ENCODE data around the gene GRK1. TPM values are rescaled to one million over a fixed set of nuclear protein-coding genes. Genes with fewer than 3 reads are reported as not detected.

The GRK1 gene
- total and polyA plus RNA-seq, 2 of the 13 experiments (the other 11 are each of a cell fraction or from before 2014, with no cell fraction given): 0.07 to 0.12 TPM

DNA sequence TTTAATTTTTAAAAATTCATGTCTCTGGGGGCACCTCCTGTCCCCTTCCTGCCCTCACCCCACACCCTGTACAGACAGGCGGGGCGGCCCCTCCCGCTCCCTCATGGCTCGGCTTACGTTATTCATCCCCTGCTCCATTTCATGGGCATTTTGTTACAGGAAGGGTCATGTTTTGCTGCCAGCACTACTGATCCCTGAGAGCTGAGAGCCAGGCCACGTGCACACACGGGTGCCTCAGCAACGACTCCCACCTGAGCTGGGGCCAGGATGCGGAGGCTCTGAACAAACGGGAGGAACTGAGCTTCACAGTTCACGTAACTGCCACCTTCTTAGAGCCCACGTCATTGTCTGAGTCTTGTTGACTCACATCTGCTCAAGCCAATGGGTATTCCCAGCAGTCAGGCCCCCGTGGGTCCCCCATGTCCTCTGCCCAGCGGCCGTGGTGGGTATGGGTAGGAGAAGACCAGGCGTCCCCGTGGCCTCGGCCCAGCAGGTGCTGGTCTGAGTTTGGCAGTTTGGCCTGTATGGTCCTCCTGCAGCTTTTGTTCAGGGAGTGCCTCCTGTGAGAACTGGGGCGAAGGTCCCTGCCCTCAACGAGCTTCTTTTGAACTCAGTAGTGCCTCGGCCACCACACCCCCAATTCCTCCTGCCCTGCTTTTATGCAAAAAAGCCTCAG lies 75.6 kb downstream of the GRK1 start (continued):
- TF ChIP-seq RBM39 (IDR thresholded peaks at IDR 0.05; ENCODE audit: low read depth, low read length, poor library complexity, severe bottlenecking) (peak; percentile 17), DMAP1 (CRISPR knock-in tag; IDR thresholded peaks at IDR 0.05) (no peak; the same call in 1 of the 2 replicates), IRF2 (CRISPR knock-in tag; IDR thresholded peaks at IDR 0.05) (no peak), SRSF9 (IDR thresholded peaks at IDR 0.05; ENCODE audit: borderline replicate concordance, insufficient read depth, low read depth, low read length, poor library complexity, severe bottlenecking) (no peak), ZNF430 (CRISPR knock-in tag; IDR thresholded peaks at IDR 0.05) (no peak), ZNF737 (CRISPR knock-in tag; IDR thresholded peaks at IDR 0.05; ENCODE audit: borderline replicate concordance) (no peak), ZNF841 (CRISPR knock-in tag; IDR thresholded peaks at IDR 0.05; ENCODE audit: borderline replicate concordance) (no peak), ZNF670 (CRISPR knock-in tag; IDR thresholded peaks at IDR 0.05; ENCODE audit: borderline replicate concordance) (no peak), CBX2 (IDR thresholded peaks at IDR 0.05; ENCODE audit: low read depth, low read length) (no peak), CBX2 (CRISPR knock-in tag; IDR thresholded peaks at IDR 0.05; ENCODE audit: low read depth) (no peak), FIP1L1 (IDR thresholded peaks at IDR 0.05; ENCODE audit: borderline replicate concordance, insufficient read depth, low read depth, low read length) (no peak), SAP130 (CRISPR knock-in tag; IDR thresholded peaks at IDR 0.05; ENCODE audit: low read depth) (no peak), PAX8 (CRISPR knock-in tag; IDR thresholded peaks at IDR 0.05; ENCODE audit: borderline replicate concordance) (no peak), ZNF788 (CRISPR knock-in tag; IDR thresholded peaks at IDR 0.05; ENCODE audit: borderline replicate concordance) (no peak), FOXA1 (IDR thresholded peaks at IDR 0.05) (no peak), FOXA1 (CRISPR knock-in tag; IDR thresholded peaks at IDR 0.05) (0 out of 2 replicates have a peak, but pooled peaks have one; percentile 19), ZKSCAN5 (CRISPR knock-in tag; IDR thresholded peaks at IDR 0.05) (no peak)
- TF ChIP-seq, protein P1, sequence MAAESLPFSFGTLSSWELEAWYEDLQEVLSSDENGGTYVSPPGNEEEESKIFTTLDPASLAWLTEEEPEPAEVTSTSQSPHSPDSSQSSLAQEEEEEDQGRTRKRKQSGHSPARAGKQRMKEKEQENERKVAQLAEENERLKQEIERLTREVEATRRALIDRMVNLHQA (CRISPR knock-in tag; IDR thresholded peaks at IDR 0.05): no peak
- TF ChIP-seq, protein P2, sequence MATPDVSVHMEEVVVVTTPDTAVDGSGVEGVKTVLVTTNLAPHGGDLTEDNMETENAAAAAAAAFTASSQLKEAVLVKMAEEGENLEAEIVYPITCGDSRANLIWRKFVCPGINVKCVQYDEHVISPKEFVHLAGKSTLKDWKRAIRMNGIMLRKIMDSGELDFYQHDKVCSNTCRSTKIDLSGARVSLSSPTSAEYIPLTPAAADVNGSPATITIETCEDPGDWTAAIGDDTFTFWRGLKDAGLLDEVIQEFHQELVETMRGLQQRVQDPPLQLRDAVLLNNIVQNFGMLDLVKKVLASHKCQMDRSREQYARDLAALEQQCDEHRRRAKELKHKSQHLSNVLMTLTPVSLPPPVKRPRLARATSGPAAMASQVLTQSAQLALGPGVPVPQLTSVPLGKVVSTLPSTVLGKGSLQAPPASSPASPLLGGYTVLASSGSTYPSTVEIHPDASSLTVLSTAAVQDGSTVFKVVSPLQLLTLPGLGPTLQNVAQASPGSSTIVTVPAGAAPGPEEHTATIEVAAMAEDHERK (CRISPR knock-in tag; IDR thresholded peaks at IDR 0.05; ENCODE audit: low read depth): no peak
- TF ChIP-seq, protein P3, sequence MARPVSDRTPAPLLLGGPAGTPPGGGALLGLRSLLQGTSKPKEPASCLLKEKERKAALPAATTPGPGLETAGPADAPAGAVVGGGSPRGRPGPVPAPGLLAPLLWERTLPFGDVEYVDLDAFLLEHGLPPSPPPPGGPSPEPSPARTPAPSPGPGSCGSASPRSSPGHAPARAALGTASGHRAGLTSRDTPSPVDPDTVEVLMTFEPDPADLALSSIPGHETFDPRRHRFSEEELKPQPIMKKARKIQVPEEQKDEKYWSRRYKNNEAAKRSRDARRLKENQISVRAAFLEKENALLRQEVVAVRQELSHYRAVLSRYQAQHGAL (CRISPR knock-in tag; IDR thresholded peaks at IDR 0.05; ENCODE audit: not compliant biosample characterization): no peak
- TF ChIP-seq, protein P4, sequence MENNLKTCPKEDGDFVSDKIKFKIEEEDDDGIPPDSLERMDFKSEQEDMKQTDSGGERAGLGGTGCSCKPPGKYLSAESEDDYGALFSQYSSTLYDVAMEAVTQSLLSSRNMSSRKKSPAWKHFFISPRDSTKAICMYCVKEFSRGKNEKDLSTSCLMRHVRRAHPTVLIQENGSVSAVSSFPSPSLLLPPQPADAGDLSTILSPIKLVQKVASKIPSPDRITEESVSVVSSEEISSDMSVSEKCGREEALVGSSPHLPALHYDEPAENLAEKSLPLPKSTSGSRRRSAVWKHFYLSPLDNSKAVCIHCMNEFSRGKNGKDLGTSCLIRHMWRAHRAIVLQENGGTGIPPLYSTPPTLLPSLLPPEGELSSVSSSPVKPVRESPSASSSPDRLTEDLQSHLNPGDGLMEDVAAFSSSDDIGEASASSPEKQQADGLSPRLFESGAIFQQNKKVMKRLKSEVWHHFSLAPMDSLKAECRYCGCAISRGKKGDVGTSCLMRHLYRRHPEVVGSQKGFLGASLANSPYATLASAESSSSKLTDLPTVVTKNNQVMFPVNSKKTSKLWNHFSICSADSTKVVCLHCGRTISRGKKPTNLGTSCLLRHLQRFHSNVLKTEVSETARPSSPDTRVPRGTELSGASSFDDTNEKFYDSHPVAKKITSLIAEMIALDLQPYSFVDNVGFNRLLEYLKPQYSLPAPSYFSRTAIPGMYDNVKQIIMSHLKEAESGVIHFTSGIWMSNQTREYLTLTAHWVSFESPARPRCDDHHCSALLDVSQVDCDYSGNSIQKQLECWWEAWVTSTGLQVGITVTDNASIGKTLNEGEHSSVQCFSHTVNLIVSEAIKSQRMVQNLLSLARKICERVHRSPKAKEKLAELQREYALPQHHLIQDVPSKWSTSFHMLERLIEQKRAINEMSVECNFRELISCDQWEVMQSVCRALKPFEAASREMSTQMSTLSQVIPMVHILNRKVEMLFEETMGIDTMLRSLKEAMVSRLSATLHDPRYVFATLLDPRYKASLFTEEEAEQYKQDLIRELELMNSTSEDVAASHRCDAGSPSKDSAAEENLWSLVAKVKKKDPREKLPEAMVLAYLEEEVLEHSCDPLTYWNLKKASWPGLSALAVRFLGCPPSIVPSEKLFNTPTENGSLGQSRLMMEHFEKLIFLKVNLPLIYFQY (CRISPR knock-in tag; IDR thresholded peaks at IDR 0.05; ENCODE audit: borderline replicate concordance): no peak
- TF ChIP-seq, protein P5, sequence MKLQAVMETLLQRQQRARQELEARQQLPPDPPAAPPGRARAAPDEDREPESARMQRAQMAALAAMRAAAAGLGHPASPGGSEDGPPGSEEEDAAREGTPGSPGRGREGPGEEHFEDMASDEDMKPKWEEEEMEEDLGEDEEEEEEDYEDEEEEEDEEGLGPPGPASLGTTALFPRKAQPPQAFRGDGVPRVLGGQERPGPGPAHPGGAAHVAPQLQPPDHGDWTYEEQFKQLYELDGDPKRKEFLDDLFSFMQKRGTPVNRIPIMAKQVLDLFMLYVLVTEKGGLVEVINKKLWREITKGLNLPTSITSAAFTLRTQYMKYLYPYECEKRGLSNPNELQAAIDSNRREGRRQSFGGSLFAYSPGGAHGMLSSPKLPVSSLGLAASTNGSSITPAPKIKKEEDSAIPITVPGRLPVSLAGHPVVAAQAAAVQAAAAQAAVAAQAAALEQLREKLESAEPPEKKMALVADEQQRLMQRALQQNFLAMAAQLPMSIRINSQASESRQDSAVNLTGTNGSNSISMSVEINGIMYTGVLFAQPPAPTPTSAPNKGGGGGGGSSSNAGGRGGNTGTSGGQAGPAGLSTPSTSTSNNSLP (IDR thresholded peaks at IDR 0.05; ENCODE audit: low read depth, low read length): no peak

Data from HepG2 (cell line).